Body of pancreas (tissue), 4 donors: ENCODE data around the gene PDIA2.

ENCODE experiments used
- CTCF ChIP-seq, 7 experiments: fragments of 450-650 bp in 4 of 7; fragments of 200-600 bp in 3 of 7; sonication (generic) in 3 of 7; IDR thresholded peaks; one replicate each; pipeline ENCODE4 v1.5.1; 2016 to 2019; ENCODE audit warnings: antibody characterized with exemption in 7 of 7
- POLR2A ChIP-seq, 3 donors: fragments of 450-650 bp; IDR thresholded peaks; one replicate each; pipeline ENCODE4 v1.6.1; 2016; ENCODE audit warnings: antibody characterized with exemption in 3 of 3, mild to moderate bottlenecking in 2 of 3

GRCh38 chr16:318628-319027 lies 35.7 kb downstream of the PDIA2 start:
- TF ChIP-seq CTCF (IDR thresholded peaks at IDR 0.05) (peak in 1 of 7 experiments; percentile 12), POLR2A (IDR thresholded peaks at IDR 0.05) (peak in 1 of 3 donors; percentile 9)
